HG03039 (cell line): ENCODE measurements around the gene C1orf116.

ENCODE experiments used
- ATAC-seq: cut with Tn5 transposase; IDR thresholded peaks from one replicate; pipeline ENCODE4 v1.9.1; 2021; ENCODE audit warnings: mild to moderate bottlenecking, moderate library complexity; ENCODE audit not compliant: unreplicated experiment

C1orf116 gene

DNA sequence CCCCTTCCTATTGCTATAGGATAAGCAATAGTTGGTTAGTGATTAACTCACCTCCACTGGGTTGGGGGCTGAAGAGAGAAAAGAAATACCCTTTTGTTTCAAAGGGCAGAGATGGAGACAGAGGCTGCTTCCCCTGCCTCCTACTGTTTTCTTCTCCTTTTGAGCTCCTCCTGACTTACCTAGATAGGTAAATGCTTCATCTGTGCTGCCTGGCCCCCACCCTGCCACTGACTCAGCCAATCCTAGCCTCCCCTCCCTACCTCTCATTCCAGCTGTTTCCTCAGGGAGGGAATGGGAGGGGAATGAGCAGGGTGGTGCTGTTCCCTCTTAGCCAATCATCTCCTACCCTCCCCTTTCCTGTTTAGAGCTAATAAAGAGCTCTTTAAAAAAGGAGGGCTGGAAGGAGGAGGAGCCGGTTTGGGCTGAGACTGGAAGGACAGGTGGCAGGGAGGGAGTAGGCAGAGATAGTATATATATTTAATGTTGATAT is at the start of gene C1orf116:
Gene C1orf116 (minus strand): TSS at position 229 of the 490 bp plus-strand sequence. CDS start 5,158 bp downstream, outside the sequence.
- ATAC-seq = no peak

DNA sequence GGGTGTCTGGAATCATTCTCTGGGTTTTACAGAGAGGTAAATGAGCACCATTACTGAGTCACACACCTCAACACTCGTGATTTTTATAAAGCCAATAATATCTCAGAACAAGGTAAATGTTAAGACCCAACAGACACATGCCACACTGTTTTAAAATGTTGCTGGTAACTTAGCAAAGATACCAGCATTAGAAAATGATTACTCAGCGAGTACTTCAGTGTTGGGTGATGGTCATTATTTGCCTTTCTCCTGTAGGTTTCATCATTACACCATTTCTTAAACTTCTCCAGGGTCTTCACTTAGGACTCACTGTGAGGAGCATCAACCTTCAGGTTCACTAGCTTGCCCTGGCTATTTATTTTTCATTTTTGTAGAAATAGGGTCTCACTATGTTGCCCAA is 49.2 kb upstream of the C1orf116 start:
- ATAC-seq = no peak

- ATAC-seq = no peak
These were observed 48.5 kb upstream of the C1orf116 start for GRCh38 chr1:207081088-207081487.

- no peak for ATAC-seq
These were observed 47.2 kb upstream of the C1orf116 start for GRCh38 chr1:207079706-207080241.

- no peak for ATAC-seq
These were observed 46.1 kb upstream of the C1orf116 start for GRCh38 chr1:207078578-207079132.

GRCh38 chr1:207077470-207078377 is 45.2 kb upstream of the C1orf116 start:
- no peak for ATAC-seq

GRCh38 chr1:207077012-207077411 is 44.5 kb upstream of the C1orf116 start:
- ATAC-seq = no peak

DNA sequence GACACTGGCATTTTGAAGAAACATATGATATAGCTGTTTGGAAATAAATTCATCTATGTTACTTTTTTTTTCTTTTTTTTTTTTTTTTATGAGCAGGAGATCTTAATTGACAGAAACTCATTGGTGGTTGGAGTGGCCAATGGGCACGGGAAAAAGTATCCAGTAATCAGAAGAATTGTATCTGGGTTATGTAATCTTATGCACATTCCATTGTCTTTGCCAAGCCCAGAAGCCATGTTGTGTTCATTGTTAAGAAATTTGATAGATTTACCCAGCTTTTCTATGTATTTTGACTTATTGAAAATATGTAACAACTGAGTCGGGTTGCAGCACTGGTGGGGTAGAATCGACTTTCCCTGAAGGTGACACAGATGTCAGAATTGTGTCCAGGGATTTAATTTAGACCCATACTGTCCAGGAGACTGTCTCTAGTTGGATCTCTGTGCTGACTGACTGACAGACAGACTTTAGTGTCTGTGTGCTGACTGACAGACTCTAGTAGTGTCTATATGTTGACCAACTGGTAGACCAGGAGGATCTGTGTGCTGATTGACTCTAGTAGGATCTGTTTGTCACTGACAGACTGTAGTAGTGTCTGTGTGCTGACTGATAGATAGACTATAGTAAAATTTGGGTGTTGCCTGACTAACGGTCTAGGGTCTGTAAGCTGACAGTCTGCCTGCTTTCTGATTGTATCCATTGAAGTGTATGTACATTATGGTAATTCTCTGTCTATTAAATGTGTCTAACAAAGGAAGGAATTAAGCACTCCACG is 43.8 kb upstream of the C1orf116 start:
- no peak for ATAC-seq

GRCh38 chr1:207073906-207074820 is 41.6 kb upstream of the C1orf116 start:
- ATAC-seq = no peak

DNA sequence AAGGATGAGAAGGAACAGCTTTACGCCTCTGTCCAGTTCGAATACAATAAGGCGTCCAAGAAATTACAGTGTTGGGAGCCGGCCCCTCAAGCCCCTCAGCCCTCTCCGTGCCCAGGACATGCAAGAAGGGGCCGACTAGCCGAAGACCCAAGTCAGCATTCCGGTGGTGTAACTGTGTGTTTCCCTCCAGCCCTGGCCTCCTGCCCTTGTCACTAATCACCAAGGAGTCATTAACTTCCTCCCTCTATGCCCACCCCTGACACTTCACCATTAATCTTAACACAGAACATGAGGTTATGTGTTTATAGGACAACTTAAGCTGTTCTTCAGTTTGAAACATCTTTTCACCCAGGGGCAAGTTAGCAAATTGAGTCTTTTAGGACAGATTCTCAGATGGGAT is 39.7 kb upstream of the C1orf116 start:
- ATAC-seq = no peak

- no peak for ATAC-seq
These were observed 38.9 kb upstream of the C1orf116 start for GRCh38 chr1:207071426-207071825.

- no peak for ATAC-seq
These were observed 38.3 kb upstream of the C1orf116 start for GRCh38 chr1:207070811-207071210.

DNA sequence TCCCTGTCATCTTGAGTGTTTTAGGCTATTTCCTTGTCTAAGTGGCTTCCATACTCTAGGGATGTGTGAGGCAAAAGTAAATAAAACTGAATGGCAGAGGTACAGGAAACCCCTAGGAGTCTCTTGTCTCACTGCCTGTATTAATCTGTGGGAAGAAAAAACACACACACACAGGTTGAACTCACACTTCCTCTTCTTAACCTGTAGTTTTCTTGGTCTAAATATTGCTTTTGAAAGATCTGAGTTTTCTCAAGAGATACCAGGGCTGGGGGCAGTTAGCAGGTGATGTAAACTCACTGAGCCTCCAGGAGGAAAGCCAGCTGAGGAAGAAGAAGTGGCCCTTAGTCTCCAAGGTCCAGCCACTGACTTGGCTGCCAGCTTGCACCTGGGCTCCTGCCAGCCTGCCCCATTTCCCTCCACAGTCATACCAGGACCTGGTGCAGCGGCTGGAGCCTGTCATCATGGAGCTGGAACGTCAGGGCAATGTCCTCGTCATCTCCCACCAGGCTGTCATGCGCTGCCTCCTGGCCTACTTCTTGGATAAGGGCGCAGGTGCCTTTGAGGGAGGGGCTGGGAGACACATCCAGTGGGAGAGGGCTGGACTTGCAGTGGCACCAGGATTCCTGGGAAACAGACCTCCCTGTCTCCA is 37.4 kb upstream of the C1orf116 start:
- ATAC-seq = no peak

GRCh38 chr1:207069061-207069460 is 36.5 kb upstream of the C1orf116 start:
- no peak for ATAC-seq

DNA sequence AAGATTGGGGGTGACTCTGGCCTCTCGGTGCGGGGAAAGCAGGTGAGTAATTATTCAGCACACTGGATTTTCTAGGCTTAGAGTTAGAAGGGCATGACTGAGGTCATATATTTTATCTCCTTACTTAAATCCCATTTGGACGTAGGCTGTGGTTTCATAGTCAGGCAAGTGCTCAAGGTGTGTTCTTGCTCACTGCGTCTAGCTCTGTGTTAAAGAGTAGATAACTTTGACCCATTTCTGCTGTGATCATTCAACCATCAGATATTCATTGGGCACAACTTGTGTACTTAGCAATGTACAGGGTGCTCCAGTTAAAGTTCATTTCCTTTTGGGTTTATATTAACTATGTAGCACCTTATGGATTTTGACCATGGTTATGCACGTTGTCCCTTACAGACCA is 35.1 kb upstream of the C1orf116 start:
- no peak for ATAC-seq

DNA sequence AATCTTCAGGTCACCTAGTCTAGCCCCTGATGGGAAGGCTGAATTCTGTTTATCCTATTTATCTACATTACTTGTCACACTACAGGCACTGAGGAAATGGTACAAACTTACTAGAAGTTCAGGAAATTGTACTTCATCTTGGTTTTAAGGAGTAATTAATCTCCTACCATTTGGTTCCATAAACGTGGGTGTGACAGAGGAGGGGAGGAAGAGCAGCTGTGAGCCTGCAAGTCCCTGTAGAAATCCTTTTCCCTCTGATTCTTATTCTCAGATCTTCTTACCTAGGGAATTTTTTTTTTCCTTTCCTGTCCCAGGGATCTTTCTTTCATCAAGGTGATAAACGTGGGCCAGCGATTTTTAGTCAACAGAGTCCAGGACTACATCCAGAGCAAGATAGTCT is 34.6 kb upstream of the C1orf116 start:
- ATAC-seq = no peak

DNA sequence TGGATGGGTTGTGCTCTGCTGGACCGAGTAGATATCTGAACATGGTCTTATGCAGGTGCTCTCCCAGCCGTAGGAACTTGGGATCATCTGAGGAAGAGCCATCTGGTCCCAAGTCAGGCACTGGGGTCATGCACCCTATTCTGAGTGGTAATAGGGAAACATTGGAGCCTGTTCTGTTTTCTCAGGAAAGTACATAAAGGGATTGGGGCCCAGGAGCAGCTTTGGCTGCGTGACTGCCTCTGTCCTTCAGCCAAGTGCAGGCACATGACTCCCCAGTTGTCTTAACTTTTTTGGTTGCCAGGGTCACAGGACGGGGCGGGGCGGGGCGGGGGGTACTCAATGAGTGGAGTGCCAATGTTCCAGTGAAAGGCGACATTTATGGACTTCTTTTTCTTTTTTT is 32.0 kb upstream of the C1orf116 start:
- no peak for ATAC-seq

DNA sequence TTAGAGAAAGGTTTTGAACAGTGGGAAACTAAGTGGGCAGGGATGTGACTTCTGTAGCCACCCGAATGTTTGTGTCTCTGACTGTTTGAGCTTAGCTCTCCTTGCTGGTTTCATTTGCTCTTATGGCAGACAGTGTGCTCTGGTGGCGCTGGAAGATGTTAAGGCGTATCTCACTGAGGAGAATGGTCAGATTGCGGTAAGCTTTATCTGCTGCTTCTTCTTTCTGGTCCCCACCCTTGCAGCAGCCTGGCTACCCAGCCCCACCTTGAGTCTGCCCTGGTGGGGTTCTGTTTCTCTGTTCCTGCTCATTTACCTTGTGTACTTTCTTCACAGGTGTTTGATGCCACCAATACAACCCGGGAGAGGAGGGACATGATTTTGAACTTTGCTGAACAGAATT is 30.5 kb upstream of the C1orf116 start:
- ATAC-seq = no peak

- no peak for ATAC-seq
These were observed 29.5 kb upstream of the C1orf116 start for GRCh38 chr1:207062058-207062457.

DNA sequence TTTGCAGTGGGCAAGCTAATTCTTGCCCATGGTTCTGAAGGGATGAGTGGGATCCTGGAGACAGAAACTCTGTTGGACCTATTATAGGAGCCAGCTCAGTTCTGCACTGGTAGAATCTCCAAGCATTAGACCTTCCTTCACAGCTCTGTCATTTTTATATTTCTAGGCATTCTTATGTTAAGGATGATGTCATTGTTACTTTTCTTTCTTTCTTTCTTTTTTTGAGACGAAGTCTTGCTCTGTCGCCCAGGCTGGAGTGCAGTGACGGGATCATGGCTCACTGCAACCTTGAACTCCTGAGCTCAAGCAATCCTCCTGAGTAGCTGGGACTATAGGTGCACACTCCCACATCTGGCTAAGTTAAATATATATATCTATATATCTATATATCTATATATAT is 28.0 kb upstream of the C1orf116 start:
- no peak for ATAC-seq
